ENCODE data around the gene RRP15. TPM values are rescaled to one million over a fixed set of nuclear protein-coding genes. Genes with fewer than 3 reads are reported as not detected.

Gene RRP15
- total and polyA plus RNA-seq, 2 experiments from 2014 or later, result 19.8 to 86.5 TPM

DNA sequence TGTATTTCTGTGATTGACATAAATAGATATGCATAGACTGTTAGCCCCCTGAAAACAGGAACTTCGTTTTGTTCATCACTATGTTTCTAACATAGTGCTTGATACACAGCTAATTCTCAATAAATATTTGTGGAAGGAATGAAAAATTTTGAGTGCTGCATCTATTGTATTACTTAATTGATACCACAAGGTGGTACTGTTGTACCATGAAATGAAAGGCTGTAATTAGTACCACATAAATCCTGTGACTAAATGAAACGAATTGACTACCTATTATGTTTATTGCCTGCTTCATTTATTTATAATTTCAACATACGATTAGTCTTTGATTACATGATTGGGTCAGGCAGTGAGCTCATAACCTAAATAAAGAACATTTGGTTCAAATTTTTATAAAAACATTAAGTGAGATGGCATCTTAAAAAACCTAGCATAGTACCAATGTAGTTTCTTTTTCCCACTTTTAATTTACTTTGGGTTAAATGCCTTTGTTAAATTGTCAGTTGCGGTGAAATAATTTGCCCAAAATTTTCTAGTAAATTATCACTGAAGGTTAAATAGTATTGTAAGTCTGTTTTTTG, 45.0 kb downstream of the RRP15 start:
- Histone ChIP-seq H3K4me1 (ENCODE audit: insufficient read depth) (no peaks in the 10 kb centered on the region), H3K79me2 (replicated peaks; ENCODE audit: insufficient read depth) (peaks cover 11% of the 10 kb centered on the region), H4K20me1 (replicated peaks; ENCODE audit: insufficient read depth) (no peaks in the 10 kb centered on the region), H3K27ac (ENCODE audit: low read depth) (no peak overlapping the region), H3F3A (replicated peaks; ENCODE audit: low read depth) (no peaks in the 10 kb centered on the region), H3K36me3 (ENCODE audit: insufficient read depth) (no peaks in the 10 kb centered on the region; the same call in 1 of the 2 replicates), H3K27me3 (ENCODE audit: insufficient read depth) (no peaks in the 10 kb centered on the region), H3K4me3 (no peak overlapping the region), H3K9me2 (ENCODE audit: insufficient read depth) (no peaks in the 10 kb centered on the region), H2AFZ (no peak overlapping the region), H3K4me2 (no peak overlapping the region)
- Mint-ChIP-seq H3K4me1 (peaks cover 3% of the 10 kb centered on the region; the same call in 2 of the 3 replicates), H3K27ac (no peak overlapping the region), H3K36me3 (ENCODE audit: low read depth) (peaks cover 29% of the 10 kb centered on the region; the same call in 2 of the 3 replicates), H3K27me3 (ENCODE audit: insufficient read depth, low read depth, poor library complexity) (no peaks in the 10 kb centered on the region), H3K4me3 (no peak overlapping the region), H3K9me3 (no peaks in the 10 kb centered on the region)
- no peak for ATAC-seq
- peak; percentile 48 for DNase-seq (ENCODE audit: low spot score)
- no peak for TF ChIP-seq EZH2phosphoT487 (IDR thresholded peaks at IDR 0.05; ENCODE audit: unreplicated experiment)
- TF ChIP-seq REST (IDR thresholded peaks at IDR 0.05; ENCODE audit: unreplicated experiment), result no peak
- no peak for TF ChIP-seq JUNB (IDR thresholded peaks at IDR 0.05; ENCODE audit: unreplicated experiment)
- TF ChIP-seq STAT1 (IDR thresholded peaks at IDR 0.05; ENCODE audit: unreplicated experiment), result no peak
- no peak for TF ChIP-seq ETS1 (IDR thresholded peaks at IDR 0.05)
- TF ChIP-seq ZNF331 (CRISPR knock-in tag; IDR thresholded peaks at IDR 0.05; ENCODE audit: low read depth), result no peak
- TF ChIP-seq, protein P1, sequence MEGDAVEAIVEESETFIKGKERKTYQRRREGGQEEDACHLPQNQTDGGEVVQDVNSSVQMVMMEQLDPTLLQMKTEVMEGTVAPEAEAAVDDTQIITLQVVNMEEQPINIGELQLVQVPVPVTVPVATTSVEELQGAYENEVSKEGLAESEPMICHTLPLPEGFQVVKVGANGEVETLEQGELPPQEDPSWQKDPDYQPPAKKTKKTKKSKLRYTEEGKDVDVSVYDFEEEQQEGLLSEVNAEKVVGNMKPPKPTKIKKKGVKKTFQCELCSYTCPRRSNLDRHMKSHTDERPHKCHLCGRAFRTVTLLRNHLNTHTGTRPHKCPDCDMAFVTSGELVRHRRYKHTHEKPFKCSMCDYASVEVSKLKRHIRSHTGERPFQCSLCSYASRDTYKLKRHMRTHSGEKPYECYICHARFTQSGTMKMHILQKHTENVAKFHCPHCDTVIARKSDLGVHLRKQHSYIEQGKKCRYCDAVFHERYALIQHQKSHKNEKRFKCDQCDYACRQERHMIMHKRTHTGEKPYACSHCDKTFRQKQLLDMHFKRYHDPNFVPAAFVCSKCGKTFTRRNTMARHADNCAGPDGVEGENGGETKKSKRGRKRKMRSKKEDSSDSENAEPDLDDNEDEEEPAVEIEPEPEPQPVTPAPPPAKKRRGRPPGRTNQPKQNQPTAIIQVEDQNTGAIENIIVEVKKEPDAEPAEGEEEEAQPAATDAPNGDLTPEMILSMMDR (conservative IDR thresholded peaks at IDR 0.05; ENCODE audit: low read depth in 2 of 2), result peak in 1 of 2 experiments; percentile 76
- TF ChIP-seq ZNF114 (CRISPR knock-in tag; IDR thresholded peaks at IDR 0.05), result no peak

DNA sequence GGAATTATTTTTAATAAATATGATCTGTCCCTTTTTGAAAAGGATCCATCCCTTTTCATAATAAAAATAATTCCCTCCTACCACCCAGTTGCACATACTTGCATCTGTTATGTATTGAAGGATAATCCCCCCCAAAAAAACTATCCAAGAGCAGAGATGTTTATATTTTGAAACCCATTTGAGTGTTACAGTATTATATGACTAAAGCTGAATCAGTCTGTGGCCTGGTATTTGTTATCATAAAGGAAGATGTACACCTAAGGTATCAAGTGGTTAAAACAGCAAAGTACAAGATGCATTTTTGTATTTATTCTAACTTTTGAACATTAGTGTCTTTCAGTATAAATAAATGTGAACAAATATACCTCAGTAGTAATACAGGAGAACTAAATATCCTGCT, 47.3 kb downstream of the RRP15 start:
- H3K4me3 ChIP-seq, result no peak overlapping the region
- no peak for DNase-seq (ENCODE audit: low spot score)
- peaks cover 29% of the 10 kb centered on the region; the same call in 2 of the 3 replicates for H3K36me3 Mint-ChIP-seq (ENCODE audit: low read depth)

More for the DNA sequence above, 47.3 kb downstream of the RRP15 start:
- Histone ChIP-seq H3K27ac (ENCODE audit: low read depth) (no peak overlapping the region), H3K27me3 (ENCODE audit: insufficient read depth) (no peaks in the 10 kb centered on the region), H3K4me1 (ENCODE audit: insufficient read depth) (peaks cover 13% of the 10 kb centered on the region; the same call in 1 of the 2 replicates), H3K79me2 (replicated peaks; ENCODE audit: insufficient read depth) (no peaks in the 10 kb centered on the region; the same call in 1 of the 2 replicates), H3F3A (replicated peaks; ENCODE audit: low read depth) (no peaks in the 10 kb centered on the region), H3K4me2 (no peak overlapping the region), H4K20me1 (replicated peaks; ENCODE audit: insufficient read depth) (no peaks in the 10 kb centered on the region), H3K36me3 (ENCODE audit: insufficient read depth) (no peaks in the 10 kb centered on the region; the same call in 1 of the 2 replicates), H3K9me2 (ENCODE audit: insufficient read depth) (no peaks in the 10 kb centered on the region), H2AFZ (no peak overlapping the region)
- no peaks in the 10 kb centered on the region for H3K27me3 Mint-ChIP-seq (ENCODE audit: insufficient read depth, low read depth, poor library complexity)
- TF ChIP-seq ETS1 (IDR thresholded peaks at IDR 0.05) (no peak), POLR2AphosphoS5 (IDR thresholded peaks at IDR 0.05; ENCODE audit: low read depth) (no peak), JUNB (IDR thresholded peaks at IDR 0.05; ENCODE audit: unreplicated experiment) (no peak), ZNF331 (CRISPR knock-in tag; IDR thresholded peaks at IDR 0.05; ENCODE audit: low read depth) (no peak), STAT1 (IDR thresholded peaks at IDR 0.05; ENCODE audit: unreplicated experiment) (no peak), EZH2 (IDR thresholded peaks at IDR 0.05; ENCODE audit: low read depth, unreplicated experiment) (no peak), EZH2phosphoT487 (IDR thresholded peaks at IDR 0.05; ENCODE audit: unreplicated experiment) (no peak)
- TF ChIP-seq, protein P1 (conservative IDR thresholded peaks at IDR 0.05; ENCODE audit: low read depth in 2 of 2), result no peak
- H3K27ac Mint-ChIP-seq, result no peak overlapping the region
- H3K4me3 Mint-ChIP-seq, result no peak overlapping the region
- H3K9me3 Mint-ChIP-seq, result no peaks in the 10 kb centered on the region
- H3K4me1 Mint-ChIP-seq, result peaks cover 8% of the 10 kb centered on the region; the same call in 2 of the 3 replicates
- no peak for ATAC-seq
